WTC11 (cell line): ENCODE results near the gene PRR14L. TPM values are rescaled to one million over a fixed set of nuclear protein-coding genes. Genes with fewer than 3 reads are reported as not detected.

Experiments
- ATAC-seq: fragments of 200-7000 bp; cut with Tn5 transposase; 2 replicates; pipeline ENCODE4 v1.10.0; 2021; ENCODE audit warnings: mild to moderate bottlenecking, moderate library complexity
- CTCF ChIA-PET: fragments of 300-600 bp; sonication (Branson Sonifier 250); formaldehyde crosslinking; loops from one replicate; lab custom pipeline; 2021; ENCODE audit warnings: antibody characterized with exemption; lab: Charles Lee
- POLR2A ChIA-PET: fragments of 350-600 bp; sonication (Branson Sonifier 250); formaldehyde crosslinking; loops from one replicate; lab custom pipeline; 2021; ENCODE audit warnings: antibody characterized with exemption; lab: Charles Lee
- DNase-seq: peaks from one replicate; pipeline ENCODE4 v3.0.0; 2021; ENCODE audit warnings: low spot score
- H3K27ac Mint-ChIP-seq: 2 replicates; pipeline ENCODE4 v1.8.0; 2021; ENCODE audit warnings: mixed read lengths
- H3K27me3 Mint-ChIP-seq: 2 replicates; pipeline ENCODE4 v1.8.0; 2021; ENCODE audit warnings: low read depth, mild to moderate bottlenecking, moderate library complexity, mixed read lengths
- H3K36me3 Mint-ChIP-seq: 2 replicates; pipeline ENCODE4 v1.8.0; 2021; ENCODE audit warnings: mixed read lengths
- H3K4me1 Mint-ChIP-seq: 2 replicates; pipeline ENCODE4 v1.8.0; 2022; ENCODE audit warnings: mixed read lengths
- H3K4me3 Mint-ChIP-seq: 2 replicates; pipeline ENCODE4 v1.8.0; 2021; ENCODE audit warnings: mild to moderate bottlenecking, moderate library complexity, mixed read lengths
- H3K9me3 Mint-ChIP-seq: 2 replicates; pipeline ENCODE4 v1.8.0; 2021; ENCODE audit warnings: mixed read lengths
- ATF1 ChIP-seq: sonication (generic); formaldehyde crosslinking; IDR thresholded peaks from 2 replicates; pipeline ENCODE4 v1.8.1; 2023; ENCODE audit warnings: mild to moderate bottlenecking, moderate library complexity, missing genetic modification reagents
- CREM ChIP-seq: sonication (generic); formaldehyde crosslinking; IDR thresholded peaks from 2 replicates; pipeline ENCODE4 v1.8.1; 2022; ENCODE audit warnings: mild to moderate bottlenecking, missing genetic modification reagents, moderate library complexity
- ELF4 ChIP-seq: sonication (generic); formaldehyde crosslinking; IDR thresholded peaks from 2 replicates; pipeline ENCODE4 v1.8.1; 2022; ENCODE audit warnings: low read depth, mild to moderate bottlenecking, moderate library complexity, missing genetic modification reagents
- GTF2I ChIP-seq: fragments of 250-450 bp; sonication (Bioruptor Pico); conservative IDR thresholded peaks from 2 replicates; pipeline ENCODE4 v1.4.0; 2021; ENCODE audit warnings: mild to moderate bottlenecking
- KAT7 ChIP-seq: sonication (generic); formaldehyde crosslinking; IDR thresholded peaks from 2 replicates; pipeline ENCODE4 v1.8.1; 2023; ENCODE audit warnings: missing genetic modification reagents, mild to moderate bottlenecking, borderline replicate concordance
- NFE2L1 ChIP-seq: sonication (generic); formaldehyde crosslinking; IDR thresholded peaks from 2 replicates; pipeline ENCODE4 v1.8.1; 2023; ENCODE audit warnings: missing genetic modification reagents
- PRRX2 ChIP-seq: fragments of 250-450 bp; sonication (Bioruptor Pico); IDR thresholded peaks from 2 replicates; pipeline ENCODE4 v1.8.0; 2021; ENCODE audit warnings: mild to moderate bottlenecking
- TP53 ChIP-seq: sonication (generic); formaldehyde crosslinking; IDR thresholded peaks from 2 replicates; pipeline ENCODE4 v1.8.1; 2023; ENCODE audit warnings: mild to moderate bottlenecking, missing genetic modification reagents
- ZNF121 ChIP-seq: sonication (generic); formaldehyde crosslinking; IDR thresholded peaks from 2 replicates; pipeline ENCODE4 v1.8.0; 2023; ENCODE audit warnings: missing genetic modification reagents
- ZNF138 ChIP-seq: sonication (generic); formaldehyde crosslinking; conservative IDR thresholded peaks from 2 replicates; pipeline ENCODE4 v1.8.1; 2022; ENCODE audit warnings: mild to moderate bottlenecking, moderate library complexity, missing genetic modification reagents
- total RNA-seq: library from RNA; stranded (reverse); gene quantifications from 3 replicates; pipeline ENCODE4 v1.2.3, GENCODE V29; 2021
- TF ChIP-seq, protein P1 (sequence below): sonication (generic); formaldehyde crosslinking; IDR thresholded peaks from 2 replicates; pipeline ENCODE4 v1.8.0; 2022; ENCODE audit warnings: mild to moderate bottlenecking, missing genetic modification reagents
- TF ChIP-seq, protein P2 (sequence below): fragments of 200-600 bp; IDR thresholded peaks from 2 replicates; pipeline ENCODE4 v1.8.0; 2022; ENCODE audit warnings: antibody characterized with exemption
- TF ChIP-seq, protein P3 (sequence below): sonication (generic); formaldehyde crosslinking; IDR thresholded peaks from 2 replicates; pipeline ENCODE4 v1.8.1; 2023; ENCODE audit warnings: mild to moderate bottlenecking, missing genetic modification reagents, moderate library complexity
- TF ChIP-seq, protein P4 (sequence below): sonication (generic); formaldehyde crosslinking; IDR thresholded peaks from 2 replicates; pipeline ENCODE4 v1.8.1; 2023; ENCODE audit warnings: mild to moderate bottlenecking, missing genetic modification reagents, moderate library complexity
- TF ChIP-seq, protein P5 (sequence below): fragments of 250-450 bp; sonication (Bioruptor Pico); IDR thresholded peaks from 2 replicates; pipeline ENCODE4 v1.9.0; 2021; ENCODE audit warnings: moderate library complexity, mild to moderate bottlenecking, inconsistent platforms, borderline replicate concordance

Gene PRR14L
- total RNA-seq, 1 experiment from 2014 or later = 90.1 TPM

DNA sequence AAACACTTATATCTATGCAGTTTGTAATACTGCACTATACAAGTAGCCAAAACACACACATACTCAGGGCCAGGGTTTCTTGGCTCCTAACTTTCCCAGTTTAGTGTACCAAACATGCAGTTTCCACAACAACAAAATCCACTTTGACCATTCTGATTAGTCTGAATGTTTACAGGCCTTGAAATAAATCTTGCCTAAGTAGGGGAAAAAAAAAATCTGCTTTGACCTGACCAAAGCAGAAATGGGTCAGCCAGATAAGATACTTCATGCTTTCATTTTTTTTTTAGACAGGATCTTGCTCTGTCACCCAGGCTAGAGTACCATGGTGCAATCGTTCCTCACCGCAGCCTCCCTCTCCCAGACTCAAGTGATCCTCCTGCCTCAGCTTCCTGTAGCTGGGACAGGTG lies 10.1 kb downstream of the PRR14L start:
- ATAC-seq (no peak), DNase-seq (no peak)
- no peak overlapping the region for H3K4me3 Mint-ChIP-seq
- H3K27ac Mint-ChIP-seq = no peak overlapping the region; the same call in 1 of the 2 replicates
- peaks cover 39% of the 10 kb centered on the region for H3K36me3 Mint-ChIP-seq
- TF ChIP-seq TP53 (CRISPR knock-in tag) = no peak
- TF ChIP-seq, protein P1, sequence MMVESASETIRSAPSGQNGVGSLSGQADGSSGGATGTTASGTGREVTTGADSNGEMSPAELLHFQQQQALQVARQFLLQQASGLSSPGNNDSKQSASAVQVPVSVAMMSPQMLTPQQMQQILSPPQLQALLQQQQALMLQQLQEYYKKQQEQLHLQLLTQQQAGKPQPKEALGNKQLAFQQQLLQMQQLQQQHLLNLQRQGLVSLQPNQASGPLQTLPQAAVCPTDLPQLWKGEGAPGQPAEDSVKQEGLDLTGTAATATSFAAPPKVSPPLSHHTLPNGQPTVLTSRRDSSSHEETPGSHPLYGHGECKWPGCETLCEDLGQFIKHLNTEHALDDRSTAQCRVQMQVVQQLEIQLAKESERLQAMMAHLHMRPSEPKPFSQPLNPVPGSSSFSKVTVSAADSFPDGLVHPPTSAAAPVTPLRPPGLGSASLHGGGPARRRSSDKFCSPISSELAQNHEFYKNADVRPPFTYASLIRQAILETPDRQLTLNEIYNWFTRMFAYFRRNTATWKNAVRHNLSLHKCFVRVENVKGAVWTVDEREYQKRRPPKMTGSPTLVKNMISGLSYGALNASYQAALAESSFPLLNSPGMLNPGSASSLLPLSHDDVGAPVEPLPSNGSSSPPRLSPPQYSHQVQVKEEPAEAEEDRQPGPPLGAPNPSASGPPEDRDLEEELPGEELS (CRISPR knock-in tag) = no peak
- H3K4me1 Mint-ChIP-seq = no peaks in the 10 kb centered on the region
- no peaks in the 10 kb centered on the region for H3K27me3 Mint-ChIP-seq
- H3K9me3 Mint-ChIP-seq = no peaks in the 10 kb centered on the region
- POLR2A ChIA-PET = no interaction called here
- CTCF ChIA-PET = interaction anchor here (1.3 kb wide), 1 partner anchor 74 kb away, joined by 4 read pairs; no protein-coding TSS in a partner anchor

DNA sequence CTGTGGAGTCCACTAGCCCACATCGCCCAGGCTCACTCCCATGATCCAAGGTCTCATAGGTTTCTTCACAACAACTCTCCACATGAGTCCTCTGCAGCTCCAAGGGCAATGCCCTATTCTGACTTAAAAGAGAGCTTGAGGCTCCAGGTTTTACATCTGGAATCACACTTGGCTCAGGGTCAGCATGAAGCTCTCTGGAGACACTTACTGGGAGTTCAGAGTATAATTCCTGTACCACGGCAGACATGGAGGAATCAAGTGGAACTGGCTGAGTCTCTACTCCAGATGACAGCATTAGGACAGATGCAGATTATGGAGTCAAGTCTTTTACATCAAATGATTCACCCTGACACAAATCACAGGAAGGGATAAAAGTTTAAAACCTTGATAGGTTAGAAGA lies 11.4 kb downstream of the PRR14L start:
- H3K4me1 Mint-ChIP-seq = no peaks in the 10 kb centered on the region
- H3K27ac Mint-ChIP-seq = peak overlapping the region; percentile 26; the same call in 1 of the 2 replicates
- peaks cover 44% of the 10 kb centered on the region for H3K36me3 Mint-ChIP-seq
- no peak for DNase-seq
- no peaks in the 10 kb centered on the region for H3K27me3 Mint-ChIP-seq
- no peaks in the 10 kb centered on the region for H3K9me3 Mint-ChIP-seq
- CTCF ChIA-PET = interaction anchor here (1.2 kb wide), 1 partner anchor 10 kb away, joined by 3 read pairs; no protein-coding TSS in a partner anchor
- no peak for TF ChIP-seq PRRX2 (CRISPR knock-in tag)
- TF ChIP-seq, protein P1 (CRISPR knock-in tag) = no peak
- TF ChIP-seq, protein P2, sequence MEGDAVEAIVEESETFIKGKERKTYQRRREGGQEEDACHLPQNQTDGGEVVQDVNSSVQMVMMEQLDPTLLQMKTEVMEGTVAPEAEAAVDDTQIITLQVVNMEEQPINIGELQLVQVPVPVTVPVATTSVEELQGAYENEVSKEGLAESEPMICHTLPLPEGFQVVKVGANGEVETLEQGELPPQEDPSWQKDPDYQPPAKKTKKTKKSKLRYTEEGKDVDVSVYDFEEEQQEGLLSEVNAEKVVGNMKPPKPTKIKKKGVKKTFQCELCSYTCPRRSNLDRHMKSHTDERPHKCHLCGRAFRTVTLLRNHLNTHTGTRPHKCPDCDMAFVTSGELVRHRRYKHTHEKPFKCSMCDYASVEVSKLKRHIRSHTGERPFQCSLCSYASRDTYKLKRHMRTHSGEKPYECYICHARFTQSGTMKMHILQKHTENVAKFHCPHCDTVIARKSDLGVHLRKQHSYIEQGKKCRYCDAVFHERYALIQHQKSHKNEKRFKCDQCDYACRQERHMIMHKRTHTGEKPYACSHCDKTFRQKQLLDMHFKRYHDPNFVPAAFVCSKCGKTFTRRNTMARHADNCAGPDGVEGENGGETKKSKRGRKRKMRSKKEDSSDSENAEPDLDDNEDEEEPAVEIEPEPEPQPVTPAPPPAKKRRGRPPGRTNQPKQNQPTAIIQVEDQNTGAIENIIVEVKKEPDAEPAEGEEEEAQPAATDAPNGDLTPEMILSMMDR = no peak
- no peak for TF ChIP-seq GTF2I (CRISPR knock-in tag)
- TF ChIP-seq, protein P3, sequence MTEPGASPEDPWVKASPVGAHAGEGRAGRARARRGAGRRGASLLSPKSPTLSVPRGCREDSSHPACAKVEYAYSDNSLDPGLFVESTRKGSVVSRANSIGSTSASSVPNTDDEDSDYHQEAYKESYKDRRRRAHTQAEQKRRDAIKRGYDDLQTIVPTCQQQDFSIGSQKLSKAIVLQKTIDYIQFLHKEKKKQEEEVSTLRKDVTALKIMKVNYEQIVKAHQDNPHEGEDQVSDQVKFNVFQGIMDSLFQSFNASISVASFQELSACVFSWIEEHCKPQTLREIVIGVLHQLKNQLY (CRISPR knock-in tag) = no peak
- TF ChIP-seq NFE2L1 (CRISPR knock-in tag) = no peak
- TF ChIP-seq, protein P4, sequence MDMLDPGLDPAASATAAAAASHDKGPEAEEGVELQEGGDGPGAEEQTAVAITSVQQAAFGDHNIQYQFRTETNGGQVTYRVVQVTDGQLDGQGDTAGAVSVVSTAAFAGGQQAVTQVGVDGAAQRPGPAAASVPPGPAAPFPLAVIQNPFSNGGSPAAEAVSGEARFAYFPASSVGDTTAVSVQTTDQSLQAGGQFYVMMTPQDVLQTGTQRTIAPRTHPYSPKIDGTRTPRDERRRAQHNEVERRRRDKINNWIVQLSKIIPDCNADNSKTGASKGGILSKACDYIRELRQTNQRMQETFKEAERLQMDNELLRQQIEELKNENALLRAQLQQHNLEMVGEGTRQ = no peak
- no peak for TF ChIP-seq KAT7
- TF ChIP-seq ELF4 (CRISPR knock-in tag) = no peak
- TF ChIP-seq CREM (CRISPR knock-in tag) = no peak
- TF ChIP-seq, protein P5, sequence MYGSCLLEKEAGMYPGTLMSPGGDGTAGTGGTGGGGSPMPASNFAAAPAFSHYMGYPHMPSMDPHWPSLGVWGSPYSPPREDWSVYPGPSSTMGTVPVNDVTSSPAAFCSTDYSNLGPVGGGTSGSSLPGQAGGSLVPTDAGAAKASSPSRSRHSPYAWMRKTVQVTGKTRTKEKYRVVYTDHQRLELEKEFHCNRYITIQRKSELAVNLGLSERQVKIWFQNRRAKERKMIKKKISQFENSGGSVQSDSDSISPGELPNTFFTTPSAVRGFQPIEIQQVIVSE (CRISPR knock-in tag) = no peak
- TF ChIP-seq ZNF121 (CRISPR knock-in tag) = no peak
- TF ChIP-seq ATF1 (CRISPR knock-in tag) = no peak
- no peak for TF ChIP-seq ZNF138
- H3K4me3 Mint-ChIP-seq = no peak overlapping the region
- no peak for ATAC-seq
- POLR2A ChIA-PET = no interaction called here
